Kidney (tissue), 14 donors: Measurements from ENCODE around the gene UPF1. TPM values are rescaled to one million over a fixed set of nuclear protein-coding genes. Genes with fewer than 3 reads are reported as not detected.

ENCODE experiments used
- DNase-seq, 5 donors: peaks; one replicate each; pipeline ENCODE4 v3.0.0-alpha.2; 2013 to 2020
- FAIRE-seq: peaks from 2 replicates; lab custom pipeline; 2012; peaks lifted over from hg19 to GRCh38; lab: Jason Lieb, UNC
- H3K27ac ChIP-seq, 2 donors: one replicate each; pipeline ENCODE4 v1.7.0; 2013; ENCODE audit warnings: low read depth in 2 of 2, low read length in 2 of 2, inconsistent platforms in 1 of 2
- H3K27me3 ChIP-seq: one replicate; pipeline ENCODE4 v1.7.1; 2013; ENCODE audit warnings: low read length, inconsistent platforms; ENCODE audit not compliant: control insufficient read depth, insufficient read depth
- H3K36me3 ChIP-seq, 3 donors: one replicate each; pipeline versions ENCODE4 v1.7.0 to v1.7.1; 2013; ENCODE audit warnings: low read length in 3 of 3, control low read depth in 1 of 3, inconsistent platforms in 1 of 3; ENCODE audit not compliant: insufficient read depth in 3 of 3, control insufficient read depth in 2 of 3
- H3K4me1 ChIP-seq, 3 donors: one replicate each; pipeline versions ENCODE4 v1.7.0 to v1.7.1; 2013; ENCODE audit warnings: low read length in 3 of 3, inconsistent platforms in 1 of 3, low read depth in 1 of 3; ENCODE audit not compliant: control insufficient read depth in 2 of 3, insufficient read depth in 2 of 3
- H3K4me3 ChIP-seq, 3 donors: one replicate each; pipeline versions ENCODE4 v1.7.0 to v1.8.1; 2013; ENCODE audit warnings: low read length in 3 of 3, control low read depth in 1 of 3, inconsistent platforms in 1 of 3
- H3K9ac ChIP-seq, 3 donors: one replicate each; pipeline versions ENCODE4 v1.7.0 to v1.7.1; 2013; ENCODE audit warnings: low read length in 3 of 3, control low read depth in 1 of 3, inconsistent platforms in 1 of 3
- H3K9me3 ChIP-seq, 3 donors: one replicate each; pipeline versions ENCODE4 v1.7.0 to v1.7.1; 2013; ENCODE audit warnings: low read length in 3 of 3, control low read depth in 1 of 3, inconsistent platforms in 1 of 3; ENCODE audit not compliant: control insufficient read depth in 2 of 3, insufficient read depth in 1 of 3
- intact Hi-C: fragments of 100-400 bp; cut with DNase I; formaldehyde crosslinking; loops from one replicate; pipeline ENCODE4 v1.11.1; 2022
- polyA plus RNA-seq: library from polyadenylated mRNA; stranded (reverse); fragments of 350-450 nt; fragmentation: Illumina TruSeq; extraction: RNeasy Lipid Tissue Mini Kit (QIAGEN cat#74804); gene quantifications from one replicate; pipeline ENCODE4 v1.2.3, GENCODE V29; 2014; ENCODE audit warnings: low read depth, low replicate concordance; ENCODE audit not compliant: insufficient read depth
- total RNA-seq: library from RNA; stranded (reverse); fragmentation: NEBNext Ultra II Directional; extraction: Animal tissue kit (Norgen Biotek cat#: 25700); gene quantifications from one replicate; pipeline ENCODE4 v1.2.1, GENCODE V29; 2021
- TF ChIP-seq, protein P1 (sequence below): IDR thresholded peaks from 3 replicates; pipeline ENCODE4 v1.5.1; 2012; ENCODE audit warnings: mild to moderate bottlenecking, moderate library complexity, borderline replicate concordance; ENCODE audit not compliant: insufficient read depth; ENCODE audit errors: extremely low read depth
- donor health status: control.
- donor health status: control.
- donor health status: control.
- donor health status: control.
- donor health status: control.
- donor health status: DM: yes; HTN: yes; CAD: no.
- donor health status: Normal renal cell carcinoma (clear cell type).

The UPF1 gene
- total and polyA plus RNA-seq, 2 donors from 2014 or later: 34.2 to 70.1 TPM

DNA sequence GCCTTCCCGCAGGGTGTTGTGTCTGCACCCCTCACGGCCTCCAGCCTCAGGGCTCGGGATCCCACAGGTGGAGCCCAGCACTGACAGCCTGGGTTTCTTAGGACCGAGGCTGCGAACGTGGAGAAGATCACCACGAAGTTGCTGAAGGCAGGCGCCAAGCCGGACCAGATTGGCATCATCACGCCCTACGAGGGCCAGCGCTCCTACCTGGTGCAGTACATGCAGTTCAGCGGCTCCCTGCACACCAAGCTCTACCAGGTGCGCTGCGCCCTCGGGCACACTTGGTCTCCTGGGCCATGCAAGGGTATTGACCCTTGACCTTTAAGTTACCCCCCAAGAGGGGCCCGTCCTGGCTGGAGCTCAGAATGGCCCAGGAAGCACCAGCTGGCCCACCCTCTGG, 29.0 kb downstream of the UPF1 start:
- Histone ChIP-seq H3K9ac (no peak overlapping the region), H3K4me3 (no peak overlapping the region), H3K27me3 (no peaks in the 10 kb centered on the region), H3K9me3 (no peaks in the 10 kb centered on the region), H3K4me1 (peaks cover 0 to 2% (median 0%) of the 10 kb centered on the region in 3 donors), H3K36me3 (peaks cover 7 to 87% (median 41%) of the 10 kb centered on the region in 3 donors), H3K27ac (no peak overlapping the region)
- DNase-seq (no peak), FAIRE-seq (no peak)
- intact Hi-C loops: no loop called here
- TF ChIP-seq, protein P1, sequence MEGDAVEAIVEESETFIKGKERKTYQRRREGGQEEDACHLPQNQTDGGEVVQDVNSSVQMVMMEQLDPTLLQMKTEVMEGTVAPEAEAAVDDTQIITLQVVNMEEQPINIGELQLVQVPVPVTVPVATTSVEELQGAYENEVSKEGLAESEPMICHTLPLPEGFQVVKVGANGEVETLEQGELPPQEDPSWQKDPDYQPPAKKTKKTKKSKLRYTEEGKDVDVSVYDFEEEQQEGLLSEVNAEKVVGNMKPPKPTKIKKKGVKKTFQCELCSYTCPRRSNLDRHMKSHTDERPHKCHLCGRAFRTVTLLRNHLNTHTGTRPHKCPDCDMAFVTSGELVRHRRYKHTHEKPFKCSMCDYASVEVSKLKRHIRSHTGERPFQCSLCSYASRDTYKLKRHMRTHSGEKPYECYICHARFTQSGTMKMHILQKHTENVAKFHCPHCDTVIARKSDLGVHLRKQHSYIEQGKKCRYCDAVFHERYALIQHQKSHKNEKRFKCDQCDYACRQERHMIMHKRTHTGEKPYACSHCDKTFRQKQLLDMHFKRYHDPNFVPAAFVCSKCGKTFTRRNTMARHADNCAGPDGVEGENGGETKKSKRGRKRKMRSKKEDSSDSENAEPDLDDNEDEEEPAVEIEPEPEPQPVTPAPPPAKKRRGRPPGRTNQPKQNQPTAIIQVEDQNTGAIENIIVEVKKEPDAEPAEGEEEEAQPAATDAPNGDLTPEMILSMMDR: no peak

DNA sequence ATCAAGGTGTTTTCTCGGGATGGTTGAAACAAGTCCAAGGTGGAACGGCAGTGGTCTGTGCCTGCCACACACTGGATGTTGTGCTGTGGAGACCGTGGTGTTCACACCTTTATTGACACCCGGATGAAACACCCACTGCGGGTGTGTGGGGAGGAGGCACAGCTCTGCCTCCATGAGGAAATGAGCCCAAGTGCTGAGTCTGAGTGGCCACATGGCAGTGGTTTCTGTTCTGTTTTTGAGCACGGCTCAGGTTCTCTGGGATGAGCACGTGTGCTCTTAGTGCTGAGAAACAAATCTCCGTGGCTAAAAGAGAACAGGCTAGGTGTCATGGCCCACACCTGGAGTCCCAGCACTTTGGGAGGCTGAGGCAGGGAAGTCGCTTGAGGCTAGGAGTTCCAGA, 29.5 kb downstream of the UPF1 start:
- DNase-seq: no peak
- H3K9me3 ChIP-seq: no peaks in the 10 kb centered on the region
- H3K36me3 ChIP-seq: peaks cover 7 to 87% (median 36%) of the 10 kb centered on the region in 3 donors
- intact Hi-C loops: no loop called here
- H3K4me1 ChIP-seq: no peaks in the 10 kb centered on the region
- no peaks in the 10 kb centered on the region for H3K27me3 ChIP-seq
- H3K27ac ChIP-seq: no peak overlapping the region
- TF ChIP-seq, protein P1: no peak
- no peak overlapping the region for H3K9ac ChIP-seq
- H3K4me3 ChIP-seq: no peak overlapping the region
- no peak for FAIRE-seq

GRCh38 chr19:18861917-18862316, 30.2 kb downstream of the UPF1 start:
- Histone ChIP-seq H3K36me3 (peaks cover 7 to 84% (median 31%) of the 10 kb centered on the region in 3 donors), H3K4me3 (no peak overlapping the region), H3K27me3 (no peaks in the 10 kb centered on the region), H3K4me1 (no peaks in the 10 kb centered on the region), H3K9me3 (no peaks in the 10 kb centered on the region), H3K27ac (no peak overlapping the region), H3K9ac (no peak overlapping the region)
- intact Hi-C loops: no loop called here
- DNase-seq (no peak), FAIRE-seq (no peak)
- TF ChIP-seq, protein P1: no peak
